ENCODE measurements around the gene CDKAL1. TPM values are rescaled to one million over a fixed set of nuclear protein-coding genes. Genes with fewer than 3 reads are reported as not detected.
"Not testable (repeated sequence)": the region's sequence is repeated elsewhere in the genome, so short reads cannot be mapped to it uniquely, and the experiment has no call there.

Gene CDKAL1
- total and polyA plus RNA-seq, 8 donors = 3.4 to 36.7 (median 10.4) TPM

DNA sequence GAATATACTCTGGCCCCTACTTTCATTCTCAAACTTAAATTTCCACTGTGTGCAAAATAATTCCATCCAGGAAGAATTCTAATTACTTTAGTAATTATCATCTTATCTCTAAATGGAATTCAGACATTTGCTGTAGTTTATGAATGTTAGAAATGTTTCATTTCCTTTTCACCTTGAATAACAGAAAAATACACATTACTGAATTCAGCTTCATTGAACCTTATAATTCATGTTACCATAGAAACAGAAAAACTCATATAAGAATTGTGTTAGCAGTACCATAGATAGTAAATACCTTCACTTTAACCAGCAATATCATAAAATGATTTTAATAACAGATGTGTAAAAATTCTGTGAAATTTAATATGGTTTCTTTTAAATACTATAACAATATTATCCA lies 514.9 kb downstream of the CDKAL1 start:
- Histone ChIP-seq H3K4me3 (no peak overlapping the region), H3K27me3 (no peaks in the 10 kb centered on the region), H3K4me1 (peaks cover 0 to 8% (median 2%) of the 10 kb centered on the region in 4 donors), H3K36me3 (no peaks in the 10 kb centered on the region), H3K9me3 (no peaks in the 10 kb centered on the region), H3K27ac (no peak overlapping the region)
- intact Hi-C loops (cut with DNase I; ENCODE audit: low total_unique reads) = no loop called here
- no peak for TF ChIP-seq EP300 (IDR thresholded peaks at IDR 0.05)
- DNase-seq = no peak

DNA sequence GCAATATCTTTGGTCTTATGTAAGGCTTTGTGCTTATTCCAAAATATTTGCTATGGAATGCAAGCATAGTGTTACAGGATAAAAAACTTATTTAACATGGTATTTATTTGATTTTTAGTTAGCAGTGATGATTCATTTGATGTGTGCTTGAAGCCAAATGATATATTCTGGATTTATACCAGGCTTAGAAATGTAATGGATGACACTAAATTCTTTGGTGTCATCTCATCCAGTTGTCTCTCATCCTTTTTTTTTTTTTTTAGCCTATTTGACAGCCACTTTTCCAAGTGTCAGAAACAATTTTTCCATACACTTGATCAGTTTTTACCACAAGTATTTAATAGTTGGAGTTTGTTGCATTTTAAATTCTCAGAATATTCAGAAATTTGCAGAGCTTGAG lies 515.3 kb downstream of the CDKAL1 start:
- TF ChIP-seq, protein P1, sequence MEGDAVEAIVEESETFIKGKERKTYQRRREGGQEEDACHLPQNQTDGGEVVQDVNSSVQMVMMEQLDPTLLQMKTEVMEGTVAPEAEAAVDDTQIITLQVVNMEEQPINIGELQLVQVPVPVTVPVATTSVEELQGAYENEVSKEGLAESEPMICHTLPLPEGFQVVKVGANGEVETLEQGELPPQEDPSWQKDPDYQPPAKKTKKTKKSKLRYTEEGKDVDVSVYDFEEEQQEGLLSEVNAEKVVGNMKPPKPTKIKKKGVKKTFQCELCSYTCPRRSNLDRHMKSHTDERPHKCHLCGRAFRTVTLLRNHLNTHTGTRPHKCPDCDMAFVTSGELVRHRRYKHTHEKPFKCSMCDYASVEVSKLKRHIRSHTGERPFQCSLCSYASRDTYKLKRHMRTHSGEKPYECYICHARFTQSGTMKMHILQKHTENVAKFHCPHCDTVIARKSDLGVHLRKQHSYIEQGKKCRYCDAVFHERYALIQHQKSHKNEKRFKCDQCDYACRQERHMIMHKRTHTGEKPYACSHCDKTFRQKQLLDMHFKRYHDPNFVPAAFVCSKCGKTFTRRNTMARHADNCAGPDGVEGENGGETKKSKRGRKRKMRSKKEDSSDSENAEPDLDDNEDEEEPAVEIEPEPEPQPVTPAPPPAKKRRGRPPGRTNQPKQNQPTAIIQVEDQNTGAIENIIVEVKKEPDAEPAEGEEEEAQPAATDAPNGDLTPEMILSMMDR (IDR thresholded peaks at IDR 0.05) = no peak
- no peak for TF ChIP-seq POLR2AphosphoS5 (IDR thresholded peaks at IDR 0.05)
- TF ChIP-seq EP300 (IDR thresholded peaks at IDR 0.05) = no peak
- no peak for TF ChIP-seq POLR2A (IDR thresholded peaks at IDR 0.05)
- Histone ChIP-seq H3K9me3 (no peaks in the 10 kb centered on the region), H3K4me3 (no peak overlapping the region), H3K27me3 (no peaks in the 10 kb centered on the region), H3K4me1 (peaks cover 0 to 8% (median 2%) of the 10 kb centered on the region in 4 donors), H3K36me3 (no peaks in the 10 kb centered on the region), H3K27ac (no peak overlapping the region)
- DNase-seq = no peak
- intact Hi-C loops (cut with DNase I; ENCODE audit: low total_unique reads) = no loop called here

DNA sequence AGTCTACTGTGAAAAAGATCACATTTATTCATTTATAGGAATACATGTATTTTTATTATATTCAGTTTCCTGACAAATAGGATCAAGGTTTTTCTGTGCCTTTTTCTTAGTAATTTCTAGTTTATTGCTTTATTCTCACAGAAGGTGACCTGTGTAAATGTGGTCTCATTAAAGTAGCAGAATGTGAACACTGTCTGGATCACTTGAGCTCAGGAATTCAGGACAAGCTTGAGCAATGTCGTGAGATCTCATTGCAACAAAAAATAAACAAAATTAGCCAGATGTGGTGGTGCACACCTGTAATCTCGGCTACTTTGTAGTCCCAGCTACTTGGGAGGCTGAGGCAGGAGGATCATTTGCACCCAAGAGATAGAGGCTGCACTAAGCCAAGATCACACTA lies 516.7 kb downstream of the CDKAL1 start:
- TF ChIP-seq EP300 (IDR thresholded peaks at IDR 0.05) (no peak), POLR2A (IDR thresholded peaks at IDR 0.05) (no peak), POLR2AphosphoS5 (IDR thresholded peaks at IDR 0.05) (no peak)
- TF ChIP-seq, protein P1 (IDR thresholded peaks at IDR 0.05) = no peak
- H3K27ac ChIP-seq = no peak overlapping the region
- H3K36me3 ChIP-seq = no peaks in the 10 kb centered on the region
- DNase-seq = no peak
- WGBS, 5 donors = 80 to 94% (median 88%) methylated on average over 2 of the region's 2 CpGs
- H3K27me3 ChIP-seq = no peaks in the 10 kb centered on the region
- intact Hi-C loops (cut with DNase I; ENCODE audit: low total_unique reads) = no loop called here
- no peaks in the 10 kb centered on the region for H3K4me1 ChIP-seq
- H3K4me3 ChIP-seq = no peak overlapping the region
- H3K9me3 ChIP-seq = peaks cover 0 to 3% (median 0%) of the 10 kb centered on the region in 4 donors

DNA sequence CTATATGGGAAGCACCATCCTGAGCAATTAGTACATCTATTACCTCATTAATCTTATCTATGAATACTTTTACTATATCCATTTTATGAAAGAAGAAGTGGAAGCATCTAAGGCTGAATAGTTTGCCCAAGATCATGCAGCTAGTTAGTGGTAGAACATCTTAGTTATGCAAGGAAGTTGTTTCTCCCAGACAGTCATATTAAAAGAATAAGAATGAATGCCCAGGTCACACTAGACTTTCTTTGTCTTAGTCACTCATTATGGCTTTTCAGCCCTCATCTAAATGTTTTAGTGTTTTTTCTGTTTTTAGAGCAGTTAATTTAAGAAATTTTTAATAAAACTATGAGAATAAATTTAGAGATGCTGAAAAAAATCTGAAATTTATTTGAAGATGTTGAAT lies 517.5 kb downstream of the CDKAL1 start:
- no peak overlapping the region for H3K4me3 ChIP-seq
- no peaks in the 10 kb centered on the region for H3K27me3 ChIP-seq
- no peaks in the 10 kb centered on the region for H3K4me1 ChIP-seq
- no peaks in the 10 kb centered on the region for H3K36me3 ChIP-seq
- peaks cover 0 to 3% (median 0%) of the 10 kb centered on the region in 4 donors for H3K9me3 ChIP-seq
- DNase-seq = no peak
- TF ChIP-seq POLR2A (IDR thresholded peaks at IDR 0.05) = no peak
- TF ChIP-seq, protein P1 (IDR thresholded peaks at IDR 0.05) = no peak
- TF ChIP-seq EP300 (IDR thresholded peaks at IDR 0.05) = no peak
- no peak for TF ChIP-seq POLR2AphosphoS5 (IDR thresholded peaks at IDR 0.05)
- no peak overlapping the region for H3K27ac ChIP-seq
- intact Hi-C loops (cut with DNase I; ENCODE audit: low total_unique reads) = no loop called here

DNA sequence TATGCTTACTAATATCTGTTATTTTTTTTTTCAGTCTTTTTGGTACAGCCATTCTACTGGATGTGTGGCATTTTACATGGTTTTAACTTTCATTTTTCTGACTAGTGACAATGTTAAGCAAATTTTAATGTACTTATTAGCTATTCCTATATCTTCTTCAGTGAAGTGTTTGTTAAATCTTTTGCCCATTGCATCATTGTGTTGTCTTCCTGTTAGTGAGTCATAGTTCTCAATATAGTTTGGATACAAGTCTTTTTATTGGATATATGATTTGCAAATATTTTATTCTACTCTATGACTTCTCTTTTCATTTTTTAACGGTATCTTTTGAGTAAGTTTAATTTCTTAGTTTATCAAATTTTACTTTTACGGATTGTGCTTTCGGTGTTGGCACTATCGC lies 519.4 kb downstream of the CDKAL1 start:
- DNase-seq = no peak
- Histone ChIP-seq H3K27me3 (no peaks in the 10 kb centered on the region), H3K36me3 (peaks cover 0 to under 1% (median 0%) of the 10 kb centered on the region in 4 donors), H3K27ac (no peak overlapping the region), H3K4me1 (no peaks in the 10 kb centered on the region), H3K4me3 (no peak overlapping the region), H3K9me3 (peaks cover 0 to 14% (median 5%) of the 10 kb centered on the region in 4 donors)
- intact Hi-C loops (cut with DNase I; ENCODE audit: low total_unique reads) = no loop called here
- WGBS, 5 donors = 81 to 99% (median 98%) methylated on average over 4 of the region's 4 CpGs
- TF ChIP-seq, protein P1 (IDR thresholded peaks at IDR 0.05) = no peak
- TF ChIP-seq POLR2A (IDR thresholded peaks at IDR 0.05) = no peak
- TF ChIP-seq EP300 (IDR thresholded peaks at IDR 0.05) = no peak
- TF ChIP-seq POLR2AphosphoS5 (IDR thresholded peaks at IDR 0.05) = no peak

DNA sequence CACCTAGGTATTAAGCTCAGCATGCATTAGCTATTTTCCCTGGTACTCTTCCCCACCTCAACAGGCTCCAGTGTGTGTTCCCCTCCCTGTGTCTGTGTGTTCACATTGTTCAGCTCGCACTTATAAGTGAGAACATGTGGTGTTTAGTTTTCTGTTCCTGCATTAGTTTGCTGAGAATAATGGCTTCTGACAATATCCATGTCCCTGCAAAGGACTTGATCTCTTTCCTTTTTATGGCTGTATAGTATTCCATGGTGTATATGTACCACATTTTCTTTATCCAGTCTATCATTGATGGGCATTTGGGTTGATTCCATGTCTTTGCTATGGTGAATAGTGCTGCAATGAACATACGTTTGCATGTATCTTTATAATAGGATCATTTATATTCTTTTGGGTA lies 521.2 kb downstream of the CDKAL1 start:
- H3K36me3 ChIP-seq; DNase-seq; intact Hi-C loops (cut with DNase I; ENCODE audit: low total_unique reads); H3K4me1 ChIP-seq; H3K27ac ChIP-seq; H3K4me3 ChIP-seq; H3K27me3 ChIP-seq: not testable (repeated sequence)
- 92 to 100% (median 98%) methylated on average over 2 of the region's 2 CpGs for WGBS, 5 donors
- peaks cover 0 to 26% (median 12%) of the 10 kb centered on the region in 4 donors for H3K9me3 ChIP-seq
